Measurements from ENCODE around the gene ZNF778.
A peak's percentile ranks its signal among the peaks of the same experiment; 100 is the strongest.
"Not testable (repeated sequence)": the region's sequence is repeated elsewhere in the genome, so short reads cannot be mapped to it uniquely, and the experiment has no call there.

Gene ZNF778

GRCh38 chr16:89233678-89234490, 16.4 kb downstream of the ZNF778 start:
- Histone ChIP-seq H3K4me1 (ENCODE audit: insufficient read depth, low read length) (no peaks in the 10 kb centered on the region), H3K9ac (ENCODE audit: low read depth, low read length) (no peak overlapping the region), H3K27me3 (ENCODE audit: insufficient read depth, low read length) (no peaks in the 10 kb centered on the region), H3K4me3 (ENCODE audit: low read length) (no peak overlapping the region), H3K27ac (ENCODE audit: low read depth, low read length) (no peak overlapping the region), H3K9me3 (ENCODE audit: insufficient read depth, low read depth, low read length) (peaks cover 14% of the 10 kb centered on the region), H3K36me3 (ENCODE audit: insufficient read depth, low read length) (peaks cover 61% of the 10 kb centered on the region)
- WGBS = 96% methylated on average over 16 of the region's 16 CpGs

DNA sequence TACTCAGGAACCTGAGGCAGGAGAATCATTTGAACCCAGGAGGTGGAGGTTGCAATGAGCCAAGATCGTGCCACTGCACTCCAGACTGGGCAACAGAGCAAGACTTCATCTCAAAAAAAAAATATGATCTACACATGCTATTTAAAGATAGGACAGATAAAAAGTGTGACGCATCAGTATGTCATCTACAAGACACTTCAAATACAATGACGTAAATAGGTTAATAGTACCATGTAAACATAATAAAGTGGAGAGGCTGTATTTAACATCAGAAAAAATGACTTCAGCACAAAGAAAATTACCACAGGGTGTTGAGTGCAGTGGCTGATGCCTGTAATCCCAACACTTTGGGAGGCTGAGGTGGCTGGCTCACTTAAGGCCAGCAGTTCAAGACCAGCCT, 20.2 kb downstream of the ZNF778 start:
- Histone ChIP-seq H3K9me3 (ENCODE audit: insufficient read depth, low read depth, low read length) (peaks cover 7% of the 10 kb centered on the region), H3K27me3 (ENCODE audit: insufficient read depth, low read length) (no peaks in the 10 kb centered on the region), H3K9ac (ENCODE audit: low read depth, low read length) (no peak overlapping the region), H3K4me3 (ENCODE audit: low read length) (no peak overlapping the region), H3K36me3 (ENCODE audit: insufficient read depth, low read length) (peaks cover 25% of the 10 kb centered on the region), H3K4me1 (ENCODE audit: insufficient read depth, low read length) (no peaks in the 10 kb centered on the region; the same call in 1 of the 2 replicates), H3K27ac (ENCODE audit: low read depth, low read length) (no peak overlapping the region)
- WGBS = 83% methylated on average over 1 of the region's 3 CpGs

DNA sequence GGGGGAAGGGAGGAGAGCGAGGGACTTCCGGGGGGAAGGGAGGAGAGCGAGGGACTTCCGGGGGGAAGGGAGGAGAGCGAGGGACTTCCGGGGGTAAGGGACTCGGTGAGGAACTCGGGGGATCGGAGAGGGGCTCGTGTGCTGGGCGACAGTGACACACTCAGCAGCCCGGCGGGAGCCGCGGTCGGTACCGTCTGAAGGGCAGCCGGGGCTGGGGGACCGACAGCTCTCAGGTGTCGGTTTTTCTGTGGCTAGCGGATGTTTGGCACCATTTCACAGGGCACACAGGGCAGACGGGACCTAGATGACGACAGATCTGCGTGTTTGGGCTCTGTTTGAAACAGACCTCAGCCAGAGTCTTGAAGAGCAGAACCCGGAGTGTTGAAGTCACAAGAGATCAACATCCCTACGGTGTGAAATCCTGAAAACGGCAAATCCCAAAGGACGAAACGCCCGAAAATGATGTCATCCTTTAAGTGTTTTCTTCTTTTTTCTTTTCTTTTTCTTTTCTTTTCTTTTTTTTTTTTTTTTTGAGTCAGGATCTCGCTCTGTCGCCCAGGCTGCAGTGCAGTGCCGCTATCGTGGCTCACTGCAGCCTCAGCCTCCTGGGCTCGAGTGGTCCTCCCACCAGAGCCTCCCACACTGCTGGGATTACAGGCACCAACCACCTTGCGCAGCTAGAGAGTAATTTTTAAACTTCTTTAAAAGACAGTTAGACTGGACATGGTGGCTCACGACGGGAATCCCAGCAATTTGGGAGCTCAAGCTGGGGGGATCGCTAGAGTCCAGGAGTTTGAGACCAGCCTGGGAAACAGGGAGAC, 23.9 kb downstream of the ZNF778 start:
- Histone ChIP-seq H3K27ac (ENCODE audit: low read depth, low read length) (peak overlapping the region; percentile 88), H3K4me1 (ENCODE audit: insufficient read depth, low read length) (no peaks in the 10 kb centered on the region; the same call in 1 of the 2 replicates), H3K9ac (ENCODE audit: low read depth, low read length) (peak overlapping the region; percentile 93), H3K36me3 (ENCODE audit: insufficient read depth, low read length) (no peaks in the 10 kb centered on the region), H3K27me3 (ENCODE audit: insufficient read depth, low read length) (peaks cover 3% of the 10 kb centered on the region), H3K9me3 (ENCODE audit: insufficient read depth, low read depth, low read length) (no peaks in the 10 kb centered on the region), H3K4me3 (ENCODE audit: low read length) (peak overlapping the region; percentile 98)
- WGBS = 7% methylated on average over 38 of the region's 39 CpGs

DNA sequence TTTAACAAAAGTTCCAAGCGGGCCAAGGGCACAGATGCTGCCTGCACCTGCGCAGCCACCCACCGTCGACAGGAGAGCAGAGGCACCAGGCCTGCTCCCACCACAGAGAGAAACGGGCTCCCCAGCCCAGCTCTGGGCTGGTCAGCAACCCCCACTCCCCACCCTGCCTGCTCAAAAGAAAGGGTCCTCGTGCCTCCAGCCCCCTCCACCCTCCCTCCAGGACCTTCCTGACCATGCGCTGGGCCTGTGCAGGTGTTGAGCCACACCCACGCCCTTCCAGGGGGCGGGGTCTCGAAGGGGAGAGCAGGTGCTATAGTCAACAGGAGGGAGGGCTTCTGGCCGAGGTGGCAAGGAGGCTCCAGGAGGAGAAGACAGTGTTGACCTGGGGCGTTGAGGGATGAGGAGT, 25.3 kb downstream of the ZNF778 start:
- Histone ChIP-seq H3K36me3 (ENCODE audit: insufficient read depth, low read length) (no peaks in the 10 kb centered on the region), H3K27me3 (ENCODE audit: insufficient read depth, low read length) (peaks cover 10% of the 10 kb centered on the region), H3K4me1 (ENCODE audit: insufficient read depth, low read length) (no peaks in the 10 kb centered on the region; the same call in 1 of the 2 replicates), H3K9ac (ENCODE audit: low read depth, low read length) (no peak overlapping the region), H3K9me3 (ENCODE audit: insufficient read depth, low read depth, low read length) (no peaks in the 10 kb centered on the region), H3K4me3 (ENCODE audit: low read length) (no peak overlapping the region), H3K27ac (ENCODE audit: low read depth, low read length) (no peak overlapping the region)
- WGBS = 78% methylated on average over 12 of the region's 12 CpGs

- no peaks in the 10 kb centered on the region for H3K9me3 ChIP-seq (ENCODE audit: insufficient read depth, low read depth, low read length)
- WGBS = 92% methylated on average over 5 of the region's 5 CpGs
- no peak overlapping the region for H3K9ac ChIP-seq (ENCODE audit: low read depth, low read length)
- H3K4me1 ChIP-seq (ENCODE audit: insufficient read depth, low read length) = no peaks in the 10 kb centered on the region; the same call in 1 of the 2 replicates
- no peak overlapping the region for H3K4me3 ChIP-seq (ENCODE audit: low read length)
- peaks cover 19% of the 10 kb centered on the region for H3K27me3 ChIP-seq (ENCODE audit: insufficient read depth, low read length)
- no peak overlapping the region for H3K27ac ChIP-seq (ENCODE audit: low read depth, low read length)
- H3K36me3 ChIP-seq (ENCODE audit: insufficient read depth, low read length) = no peaks in the 10 kb centered on the region
Measured at GRCh38 chr16:89243664-89244063, 26.2 kb downstream of the ZNF778 start.

- H3K36me3 ChIP-seq (ENCODE audit: insufficient read depth, low read length); H3K4me3 ChIP-seq (ENCODE audit: low read length); H3K27ac ChIP-seq (ENCODE audit: low read depth, low read length); H3K9me3 ChIP-seq (ENCODE audit: insufficient read depth, low read depth, low read length); H3K4me1 ChIP-seq (ENCODE audit: insufficient read depth, low read length); H3K9ac ChIP-seq (ENCODE audit: low read depth, low read length): not testable (repeated sequence)
- 88% methylated on average over 13 of the region's 13 CpGs for WGBS
- peaks cover 20% of the 10 kb centered on the region for H3K27me3 ChIP-seq (ENCODE audit: insufficient read depth, low read length)
Measured at GRCh38 chr16:89244264-89244663, 26.8 kb downstream of the ZNF778 start.

DNA sequence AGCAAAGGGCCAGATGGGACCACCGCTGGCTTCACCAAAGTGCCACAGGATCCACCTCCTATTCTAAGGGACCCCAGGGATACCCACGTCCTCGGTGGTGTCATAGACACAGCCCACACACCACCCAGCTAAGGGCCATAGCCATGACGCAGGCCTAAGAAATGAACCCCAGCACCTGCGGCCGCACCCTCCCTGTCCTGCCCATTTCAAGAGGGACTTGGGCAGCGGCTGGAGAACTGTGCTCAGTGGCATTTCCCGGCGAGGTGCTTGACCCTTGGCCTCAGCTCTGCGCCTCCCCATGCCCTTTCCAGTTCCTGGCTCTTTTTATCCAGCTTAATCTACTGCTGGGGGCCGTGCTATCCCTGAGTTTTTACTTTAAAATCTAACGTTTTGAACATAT, 27.3 kb downstream of the ZNF778 start:
- Histone ChIP-seq H3K27me3 (ENCODE audit: insufficient read depth, low read length) (peaks cover 20% of the 10 kb centered on the region), H3K9ac (ENCODE audit: low read depth, low read length) (no peak overlapping the region), H3K36me3 (ENCODE audit: insufficient read depth, low read length) (no peaks in the 10 kb centered on the region), H3K27ac (ENCODE audit: low read depth, low read length) (no peak overlapping the region), H3K4me3 (ENCODE audit: low read length) (no peak overlapping the region), H3K4me1 (ENCODE audit: insufficient read depth, low read length) (no peaks in the 10 kb centered on the region; the same call in 1 of the 2 replicates), H3K9me3 (ENCODE audit: insufficient read depth, low read depth, low read length) (no peaks in the 10 kb centered on the region)
- WGBS = 77% methylated on average over 12 of the region's 12 CpGs

DNA sequence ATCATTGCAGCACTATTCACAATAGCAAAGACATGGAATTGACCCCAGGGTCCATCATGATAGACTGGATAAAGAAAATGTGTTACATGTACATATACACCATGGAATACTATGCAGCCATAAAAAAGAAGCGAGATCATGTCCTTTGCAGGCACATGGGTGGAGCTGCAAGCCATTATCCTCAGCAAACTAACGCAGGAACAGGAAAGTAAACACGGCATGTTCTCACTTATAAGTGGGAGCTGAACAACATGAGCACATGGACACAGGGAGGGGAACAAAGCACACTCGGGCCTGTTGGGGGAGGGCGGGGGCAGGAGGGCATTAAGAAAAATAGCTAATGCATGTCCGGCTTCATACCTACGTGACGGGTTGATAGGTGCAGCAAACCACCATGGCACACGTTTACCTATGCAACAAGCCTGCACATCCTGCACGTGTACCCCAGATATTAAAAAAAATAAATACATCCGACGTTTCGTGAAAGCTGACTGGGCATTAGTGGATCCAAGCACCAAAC, 28.9 kb downstream of the ZNF778 start:
- peak overlapping the region; percentile 58 for H3K4me3 ChIP-seq (ENCODE audit: low read length)
- no peaks in the 10 kb centered on the region; the same call in 1 of the 2 replicates for H3K4me1 ChIP-seq (ENCODE audit: insufficient read depth, low read length)
- peaks cover 20% of the 10 kb centered on the region for H3K27me3 ChIP-seq (ENCODE audit: insufficient read depth, low read length)
- WGBS = 81% methylated on average over 13 of the region's 13 CpGs
- H3K9me3 ChIP-seq (ENCODE audit: insufficient read depth, low read depth, low read length) = no peaks in the 10 kb centered on the region
- H3K27ac ChIP-seq (ENCODE audit: low read depth, low read length) = no peak overlapping the region
- peak overlapping the region; percentile 74 for H3K9ac ChIP-seq (ENCODE audit: low read depth, low read length)
- no peaks in the 10 kb centered on the region for H3K36me3 ChIP-seq (ENCODE audit: insufficient read depth, low read length)

DNA sequence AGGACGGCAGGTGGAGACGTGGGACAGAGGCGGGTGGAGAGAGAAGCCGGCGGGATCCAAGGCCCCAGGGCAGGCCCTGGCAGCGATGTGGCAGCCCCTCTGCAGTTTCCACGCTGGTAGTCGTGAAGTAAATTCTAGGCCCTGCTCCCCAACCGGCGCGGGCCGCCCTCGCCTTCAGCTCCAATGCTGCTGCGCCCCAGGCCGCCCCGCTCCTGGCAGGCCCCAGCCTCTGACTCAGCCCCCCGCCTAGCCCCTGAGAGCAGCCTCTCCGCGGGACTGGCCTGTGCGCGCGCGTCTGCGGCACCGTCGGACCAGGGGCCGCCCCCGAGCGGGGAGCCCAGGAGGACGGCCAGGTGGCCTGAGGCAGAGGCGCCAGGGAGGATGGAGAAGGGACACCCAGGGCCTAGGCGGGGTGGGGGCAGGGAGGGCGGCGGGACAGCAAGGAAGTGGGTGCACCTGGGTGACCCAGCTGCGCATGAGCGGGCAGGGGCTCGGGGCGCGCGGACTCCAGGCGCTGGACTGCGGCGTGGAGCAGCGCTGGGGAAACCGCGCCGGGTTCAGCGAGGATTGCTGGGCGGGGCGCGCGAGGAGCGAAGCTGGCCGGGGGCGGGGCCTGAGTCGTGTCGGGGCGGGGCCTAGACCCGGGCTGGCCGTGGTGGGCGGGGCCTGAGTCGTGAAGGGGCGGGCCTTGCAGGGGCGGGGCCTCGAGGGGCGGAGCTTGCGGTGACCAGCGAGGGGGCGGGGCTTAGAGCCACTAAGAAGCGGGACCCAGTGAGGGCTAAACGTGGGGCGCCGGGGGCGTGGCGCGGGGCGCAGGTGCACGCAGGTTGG, 29.6 kb downstream of the ZNF778 start:
- 4% methylated on average over 78 of the region's 78 CpGs for WGBS
- no peak overlapping the region for H3K27ac ChIP-seq (ENCODE audit: low read depth, low read length)
- no peaks in the 10 kb centered on the region for H3K4me1 ChIP-seq (ENCODE audit: insufficient read depth, low read length)
- H3K36me3 ChIP-seq (ENCODE audit: insufficient read depth, low read length) = no peaks in the 10 kb centered on the region
- peaks cover 20% of the 10 kb centered on the region for H3K27me3 ChIP-seq (ENCODE audit: insufficient read depth, low read length)
- H3K4me3 ChIP-seq (ENCODE audit: low read length) = peak overlapping the region; percentile 59
- H3K9ac ChIP-seq (ENCODE audit: low read depth, low read length) = peak overlapping the region; percentile 74
- H3K9me3 ChIP-seq (ENCODE audit: insufficient read depth, low read depth, low read length) = no peaks in the 10 kb centered on the region

GRCh38 chr16:89247734-89248075, 30.2 kb downstream of the ZNF778 start:
- H3K27ac ChIP-seq (ENCODE audit: low read depth, low read length); H3K36me3 ChIP-seq (ENCODE audit: insufficient read depth, low read length); H3K9me3 ChIP-seq (ENCODE audit: insufficient read depth, low read depth, low read length); H3K9ac ChIP-seq (ENCODE audit: low read depth, low read length); H3K4me1 ChIP-seq (ENCODE audit: insufficient read depth, low read length): not testable (repeated sequence)
- Histone ChIP-seq H3K27me3 (ENCODE audit: insufficient read depth, low read length) (peaks cover 20% of the 10 kb centered on the region), H3K4me3 (ENCODE audit: low read length) (peak overlapping the region; percentile 59)
- under 1% methylated on average over 45 of the region's 45 CpGs for WGBS
